HG02970 (cell line): Measurements from ENCODE around the gene RADIL.

Experiments
- ATAC-seq: cut with Tn5 transposase; IDR thresholded peaks from one replicate; pipeline ENCODE4 v1.9.1; 2021; ENCODE audit warnings: mild to moderate bottlenecking, moderate library complexity, moderate number of reproducible peaks; ENCODE audit not compliant: unreplicated experiment, low FRiP score

Gene RADIL

GRCh38 chr7:4832711-4833110 lies 50.8 kb downstream of the RADIL start:
- ATAC-seq = no peak

- ATAC-seq = no peak
These were observed 51.6 kb downstream of the RADIL start for GRCh38 chr7:4831723-4832495.

GRCh38 chr7:4830176-4830575 lies 53.3 kb downstream of the RADIL start:
- ATAC-seq = no peak

GRCh38 chr7:4828720-4829383 lies 54.7 kb downstream of the RADIL start:
- ATAC-seq = no peak

GRCh38 chr7:4825081-4825480 lies 58.4 kb downstream of the RADIL start:
- no peak for ATAC-seq

- ATAC-seq = no peak
These were observed 59.3 kb downstream of the RADIL start for GRCh38 chr7:4824120-4824775.

GRCh38 chr7:4823441-4824119 lies 59.9 kb downstream of the RADIL start:
- no peak for ATAC-seq

GRCh38 chr7:4822677-4823076 lies 60.8 kb downstream of the RADIL start:
- no peak for ATAC-seq

- ATAC-seq = no peak
These were observed 62.5 kb downstream of the RADIL start for GRCh38 chr7:4820967-4821471.

- no peak for ATAC-seq
These were observed 63.0 kb downstream of the RADIL start for GRCh38 chr7:4820405-4820966.

GRCh38 chr7:4819560-4820404 lies 63.7 kb downstream of the RADIL start:
- no peak for ATAC-seq

- no peak for ATAC-seq
These were observed 65.3 kb downstream of the RADIL start for GRCh38 chr7:4818000-4818794.

- ATAC-seq = no peak
These were observed 66.2 kb downstream of the RADIL start for GRCh38 chr7:4817178-4817901.

GRCh38 chr7:4816419-4817080 lies 67.0 kb downstream of the RADIL start:
- no peak for ATAC-seq

- ATAC-seq = no peak
These were observed 67.7 kb downstream of the RADIL start for GRCh38 chr7:4815609-4816418.

- ATAC-seq = no peak
These were observed 68.4 kb downstream of the RADIL start for GRCh38 chr7:4815121-4815520.

- no peak for ATAC-seq
These were observed 69.1 kb downstream of the RADIL start for GRCh38 chr7:4814433-4814832.
